K562 (cell line): ENCODE results near the gene CMA1. TPM values are rescaled to one million over a fixed set of nuclear protein-coding genes. Genes with fewer than 3 reads are reported as not detected.

Source experiments
- ATAC-seq: fragments of 200-7000 bp; cut with Tn5 transposase; 3 replicates; pipeline ENCODE4 v1.9.1; 2020; ENCODE audit warnings: moderate library complexity
- BruUV-seq: library from RNA; stranded (reverse); fragments of 400-500 nt; replicated peaks from 2 replicates; lab custom pipeline; 2021; lab: Mats Ljungman, UMichigan
- CTCF ChIA-PET: fragments of 300-600 bp; formaldehyde crosslinking; extraction: SDS; loops from one replicate; lab custom pipeline; 2021; ENCODE audit warnings: low intra/inter-chr PET ratio; lab: Yijun Ruan, JAX
- POLR2A ChIA-PET: fragments of 300-600, 350-650 bp; sonication (Branson Sonifier 250); formaldehyde crosslinking; extraction: SDS; loops from one replicate; lab custom pipeline; 2021; ENCODE audit warnings: antibody characterized with exemption, inconsistent platforms; lab: Yijun Ruan, JAX
- DNase-seq, 4 experiments: peaks; one replicate each; pipeline versions ENCODE4 v3.0.0 to v3.0.0-alpha.2; 2011 to 2018; ENCODE audit warnings: low spot score in 3 of 4, mixed read lengths in 3 of 4; ENCODE audit errors: extremely low read depth in 1 of 4
- FAIRE-seq: peaks from 2 replicates; lab custom pipeline; 2011; peaks lifted over from hg19 to GRCh38; lab: Jason Lieb, UNC
- H2AFZ ChIP-seq: 2 replicates; pipeline ENCODE4 v1.6.0; 2011; ENCODE audit warnings: low read depth, low read length, control low read depth, inconsistent platforms
- H3K27ac ChIP-seq: fragments of 200-600 bp; 3 replicates; pipeline ENCODE4 v1.8.0; 2011; ENCODE audit warnings: low read depth, mild to moderate bottlenecking, control low read depth, inconsistent platforms, low read length, moderate library complexity, mixed read lengths; ENCODE audit errors: extremely low read depth
- H3K27me3 ChIP-seq, 2 experiments: fragments of 300-600 bp in 1 of 2; 2 replicates in 1 of 2; 3 replicates in 1 of 2; pipeline versions ENCODE4 v1.6.0 to v1.8.0; 2011; ENCODE audit warnings: inconsistent platforms in 2 of 2, low read length in 2 of 2, mild to moderate bottlenecking in 1 of 2, mixed read lengths in 1 of 2, moderate library complexity in 1 of 2; ENCODE audit not compliant: control insufficient read depth in 2 of 2, insufficient read depth in 2 of 2
- H3K36me3 ChIP-seq: fragments of 300-600 bp; 3 replicates; pipeline ENCODE4 v1.8.0; 2011; ENCODE audit warnings: mild to moderate bottlenecking, low read length, inconsistent platforms; ENCODE audit not compliant: control insufficient read depth, insufficient read depth
- H3K4me1 ChIP-seq, 2 experiments: fragments of 200-600 bp in 1 of 2; replicated peaks in 1 of 2; 2 replicates in 1 of 2; 3 replicates in 1 of 2; pipeline versions ENCODE4 v1.5.1 to v1.8.0; 2011; ENCODE audit warnings: inconsistent platforms in 2 of 2, low read length in 2 of 2, mild to moderate bottlenecking in 1 of 2, mixed read lengths in 1 of 2, moderate library complexity in 1 of 2; ENCODE audit not compliant: control insufficient read depth in 2 of 2, insufficient read depth in 2 of 2
- H3K4me2 ChIP-seq: 2 replicates; pipeline ENCODE4 v1.6.1; 2011; ENCODE audit warnings: low read length, control low read depth, inconsistent platforms, mixed read lengths; ENCODE audit not compliant: insufficient read depth
- H3K4me3 ChIP-seq: fragments of 200-600 bp; sonication (generic), shearing (Covaris generic); 2 replicates; pipeline ENCODE4 v1.5.1; 2016; ENCODE audit warnings: control low read depth, inconsistent platforms
- H3K79me2 ChIP-seq: fragments of 200-600 bp; 3 replicates; pipeline ENCODE4 v1.8.0; 2011; ENCODE audit warnings: low read length, inconsistent platforms; ENCODE audit not compliant: control insufficient read depth, insufficient read depth
- H3K9ac ChIP-seq, 2 experiments: 2 replicates each; pipeline versions ENCODE4 v1.6.0 to v1.6.1; 2011; ENCODE audit warnings: low read depth in 2 of 2, low read length in 2 of 2, control low read depth in 1 of 2, inconsistent platforms in 1 of 2, mild to moderate bottlenecking in 1 of 2, mixed read lengths in 1 of 2; ENCODE audit not compliant: insufficient read depth in 1 of 2
- H3K9me1 ChIP-seq: one replicate; pipeline ENCODE4 v1.6.0; 2011; ENCODE audit warnings: inconsistent platforms, mild to moderate bottlenecking, low read length, moderate library complexity; ENCODE audit not compliant: control insufficient read depth, insufficient read depth
- H3K9me3 ChIP-seq: replicated peaks from 2 replicates; pipeline ENCODE4 v1.5.1; 2011; ENCODE audit warnings: low read depth, low read length, inconsistent platforms; ENCODE audit not compliant: control insufficient read depth, insufficient read depth
- H4K20me1 ChIP-seq: replicated peaks from 2 replicates; pipeline ENCODE4 v1.6.1; 2011; ENCODE audit warnings: low read length, inconsistent platforms, mixed read lengths; ENCODE audit not compliant: control insufficient read depth, insufficient read depth
- ARHGAP35 ChIP-seq: fragments of 450-650 bp; IDR thresholded peaks from 2 replicates; pipeline ENCODE4 v1.6.1; 2018; ENCODE audit not compliant: partially characterized antibody
- ATF3 ChIP-seq, 2 experiments: fragments of 450-650 bp in 1 of 2; sonication (generic) in 1 of 2; formaldehyde crosslinking in 1 of 2; IDR thresholded peaks in 1 of 2; conservative IDR thresholded peaks in 1 of 2; 2 replicates each; pipeline versions ENCODE4 v1.6.1 to v1.8.1; 2016 to 2023; ENCODE audit warnings: mild to moderate bottlenecking in 2 of 2, moderate library complexity in 2 of 2, inconsistent platforms in 1 of 2, missing genetic modification reagents in 1 of 2
- BMI1 ChIP-seq: fragments of 150-350 bp; IDR thresholded peaks from 2 replicates; pipeline ENCODE4 v1.6.1; 2014; ENCODE audit warnings: low read length
- CCAR2 ChIP-seq: fragments of 200-400 bp; formaldehyde crosslinking; IDR thresholded peaks from 2 replicates; pipeline ENCODE4 v1.6.1; 2017; ENCODE audit warnings: mild to moderate bottlenecking, low read depth, low read length
- EP300 ChIP-seq: IDR thresholded peaks from 2 replicates; pipeline ENCODE4 v1.6.1; 2012; ENCODE audit warnings: low read length, improper control_type of control experiment
- FOXM1 ChIP-seq, 2 experiments: fragments of 450-650 bp in 1 of 2; sonication (generic) in 1 of 2; formaldehyde crosslinking in 1 of 2; IDR thresholded peaks; 2 replicates each; pipeline versions ENCODE4 v1.6.1 to v1.9.0; 2017 to 2022; ENCODE audit warnings: low read depth in 2 of 2, mild to moderate bottlenecking in 2 of 2, missing genetic modification reagents in 1 of 2, moderate library complexity in 1 of 2
- HDAC6 ChIP-seq: IDR thresholded peaks from 2 replicates; pipeline ENCODE4 v1.6.1; 2012; ENCODE audit warnings: low read depth, mild to moderate bottlenecking, control low read depth, inconsistent platforms, low read length, moderate library complexity
- MLX ChIP-seq, 2 experiments: fragments of 450-650 bp in 1 of 2; sonication (generic) in 1 of 2; formaldehyde crosslinking; conservative IDR thresholded peaks; 2 replicates each; pipeline versions ENCODE4 v1.4.0 to v1.8.1; 2020 to 2022; ENCODE audit warnings: mild to moderate bottlenecking in 1 of 2, missing genetic modification reagents in 1 of 2
- ZNF175 ChIP-seq: fragments of 200-800 bp; sonication (Bioruptor generic); IDR thresholded peaks from 2 replicates; pipeline ENCODE4 v1.6.1; 2016; ENCODE audit warnings: low read depth, mild to moderate bottlenecking, missing genetic modification characterization, missing compliant biosample characterization
- ZNF277 ChIP-seq: fragments of 250-450 bp; sonication (Bioruptor Pico); IDR thresholded peaks from 2 replicates; pipeline ENCODE4 v1.8.0; 2022; ENCODE audit warnings: inconsistent platforms, mild to moderate bottlenecking, moderate library complexity, borderline replicate concordance
- ZNF407 ChIP-seq: fragments of 450-650 bp; IDR thresholded peaks from 2 replicates; pipeline ENCODE4 v1.6.1; 2016; ENCODE audit warnings: low read depth
- in situ Hi-C: fragments of 300-500 bp; cut with MboI; formaldehyde crosslinking; loops from 4 replicates; pipeline ENCODE4 v1.15.0; 2018; ENCODE audit warnings: inconsistent platforms, mixed read lengths
- intact Hi-C: fragments of 100-400 bp; cut with micrococcal nuclease; formaldehyde crosslinking; loops from 2 replicates; pipeline ENCODE4 v1.14.2; 2022
- polyA plus RNA-seq, 8 experiments: library from polyadenylated mRNA; depleted of rRNA in 4 of 8; stranded (reverse) in 5 of 8; unstranded in 3 of 8; fragments of >200 nt; fragmentation: Nextera tagmentation in 2 of 8; fragmentation: Illumina TruSeq in 1 of 8; extraction: Ambion mirVana in 2 of 8; extraction: Trizol in 1 of 8; gene quantifications; 2 replicates each; pipeline versions ENCODE4 v1.2.1 to v1.2.3, GENCODE V29; 2011 to 2014; ENCODE audit warnings: inconsistent platforms in 1 of 8, missing spikeins in 1 of 8
- total RNA-seq, 7 experiments: library from RNA; depleted of rRNA in 6 of 7; stranded (reverse); fragments of >200 nt in 6 of 7; fragmentation: Illumina TruSeq in 2 of 7; extraction: Trizol in 2 of 7; gene quantifications; 2 replicates each; pipeline versions ENCODE4 v1.2.1 to v1.2.3, GENCODE V29; 2011 to 2021; ENCODE audit warnings: low replicate concordance in 1 of 7

CMA1 gene
- total and polyA plus RNA-seq, 9 of the 15 experiments (the other 6 are each of a cell fraction or from before 2014, with no cell fraction given) = not detected

DNA sequence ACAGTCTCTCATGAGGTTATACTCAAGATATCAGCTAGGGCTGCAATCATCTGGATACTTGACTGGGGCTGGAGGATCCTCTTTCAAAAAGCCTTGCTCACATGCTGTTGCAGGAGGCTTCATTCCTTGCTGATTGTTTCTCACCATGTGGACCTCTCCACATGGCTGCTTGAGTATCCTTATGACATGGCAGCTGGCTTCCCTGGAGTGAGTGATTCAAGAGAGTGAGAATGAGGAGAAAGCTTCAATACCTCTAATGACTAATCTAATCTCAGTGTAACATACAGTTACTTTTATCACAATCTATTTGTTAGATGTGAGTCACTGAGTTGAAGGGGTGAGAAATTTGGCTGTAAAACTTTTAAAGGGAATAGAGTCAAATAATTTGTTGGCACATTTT is 51.1 kb downstream of the CMA1 start:
- Histone ChIP-seq H3K9me3 (no peaks in the 10 kb centered on the region), H3K79me2 (no peaks in the 10 kb centered on the region), H3K9ac (no peak overlapping the region), H3K36me3 (no peaks in the 10 kb centered on the region), H3K27me3 (no peaks in the 10 kb centered on the region), H3K4me3 (no peak overlapping the region), H4K20me1 (no peaks in the 10 kb centered on the region), H3K4me1 (no peaks in the 10 kb centered on the region; a peak in 2 of 5 replicates), H3K9me1 (no peaks in the 10 kb centered on the region), H2AFZ (no peak overlapping the region), H3K4me2 (no peak overlapping the region), H3K27ac (no peak overlapping the region)
- no TSS peak for BruUV-seq
- ATAC-seq = no peak
- intact Hi-C loops (no loop called here), in situ Hi-C loops (no loop called here)
- no peak for DNase-seq
- ChIA-PET POLR2A (no interaction called here), CTCF (no interaction called here)
- FAIRE-seq = no peak
- TF ChIP-seq HDAC6 (no peak), ZNF277 (no peak), ZNF175 (CRISPR knock-in tag) (no peak), MLX (CRISPR knock-in tag; conservative IDR thresholded peaks at IDR 0.05) (no peak), ATF3 (IDR thresholded peaks at IDR 0.05) (no peak), ATF3 (CRISPR knock-in tag; conservative IDR thresholded peaks at IDR 0.05) (no peak), EP300 (no peak), BMI1 (no peak), CCAR2 (no peak), ARHGAP35 (no peak), FOXM1 (IDR thresholded peaks at IDR 0.05; ENCODE audit: low read depth) (no peak), FOXM1 (CRISPR knock-in tag; IDR thresholded peaks at IDR 0.05; ENCODE audit: low read depth) (no peak), ZNF407 (no peak)
